Upper lobe of left lung (tissue), 4 donors: ENCODE data around the gene RFESD.

ENCODE experiments used
- EP300 ChIP-seq, 4 donors: sonication (generic); formaldehyde crosslinking; IDR thresholded peaks; one replicate each; pipeline ENCODE4 v1.5.1; 2017; ENCODE audit warnings: antibody characterized with exemption in 4 of 4, control low read depth in 2 of 4
- POLR2A ChIP-seq, 4 donors: fragments of 450-650 bp; IDR thresholded peaks; one replicate each; pipeline ENCODE4 v1.5.1; 2016 to 2017; ENCODE audit warnings: antibody characterized with exemption in 4 of 4, mild to moderate bottlenecking in 2 of 4
- POLR2AphosphoS5 ChIP-seq, 2 donors: sonication (generic); formaldehyde crosslinking; IDR thresholded peaks; one replicate each; pipeline ENCODE4 v1.5.1; 2017; ENCODE audit warnings: antibody characterized with exemption in 2 of 2
- TF ChIP-seq, protein P1 (sequence below), 6 experiments: fragments of 450-650 bp in 4 of 6; fragments of 200-600 bp in 2 of 6; sonication (generic) in 2 of 6; IDR thresholded peaks; one replicate each; pipeline ENCODE4 v1.5.1; 2016 to 2019; ENCODE audit warnings: antibody characterized with exemption in 6 of 6

DNA sequence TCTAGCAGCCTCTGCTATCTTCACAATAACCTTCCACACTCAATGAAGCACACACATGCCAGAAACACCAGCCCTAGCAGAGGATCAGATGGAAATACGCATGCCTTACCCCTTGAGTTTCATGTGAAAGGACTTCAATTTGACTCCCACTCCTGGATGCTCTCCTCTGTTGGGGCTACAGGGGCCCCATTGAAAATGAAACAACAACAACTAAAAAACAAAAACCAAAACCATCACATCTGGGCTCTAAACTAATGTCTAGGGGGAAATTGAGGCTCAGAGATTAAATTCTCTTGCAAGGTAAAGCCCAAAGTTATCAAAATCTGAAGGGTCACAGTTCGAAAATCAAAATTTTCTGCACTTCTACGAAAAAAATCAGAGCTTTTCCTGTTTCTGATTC is 7.9 kb upstream of the RFESD start:
- TF ChIP-seq POLR2A (IDR thresholded peaks at IDR 0.05) (no peak), POLR2AphosphoS5 (IDR thresholded peaks at IDR 0.05) (no peak), EP300 (IDR thresholded peaks at IDR 0.05) (no peak)
- TF ChIP-seq, protein P1, sequence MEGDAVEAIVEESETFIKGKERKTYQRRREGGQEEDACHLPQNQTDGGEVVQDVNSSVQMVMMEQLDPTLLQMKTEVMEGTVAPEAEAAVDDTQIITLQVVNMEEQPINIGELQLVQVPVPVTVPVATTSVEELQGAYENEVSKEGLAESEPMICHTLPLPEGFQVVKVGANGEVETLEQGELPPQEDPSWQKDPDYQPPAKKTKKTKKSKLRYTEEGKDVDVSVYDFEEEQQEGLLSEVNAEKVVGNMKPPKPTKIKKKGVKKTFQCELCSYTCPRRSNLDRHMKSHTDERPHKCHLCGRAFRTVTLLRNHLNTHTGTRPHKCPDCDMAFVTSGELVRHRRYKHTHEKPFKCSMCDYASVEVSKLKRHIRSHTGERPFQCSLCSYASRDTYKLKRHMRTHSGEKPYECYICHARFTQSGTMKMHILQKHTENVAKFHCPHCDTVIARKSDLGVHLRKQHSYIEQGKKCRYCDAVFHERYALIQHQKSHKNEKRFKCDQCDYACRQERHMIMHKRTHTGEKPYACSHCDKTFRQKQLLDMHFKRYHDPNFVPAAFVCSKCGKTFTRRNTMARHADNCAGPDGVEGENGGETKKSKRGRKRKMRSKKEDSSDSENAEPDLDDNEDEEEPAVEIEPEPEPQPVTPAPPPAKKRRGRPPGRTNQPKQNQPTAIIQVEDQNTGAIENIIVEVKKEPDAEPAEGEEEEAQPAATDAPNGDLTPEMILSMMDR (IDR thresholded peaks at IDR 0.05), result no peak
